RWPE2 (cell line): ENCODE data around the gene NOP53.
"Not testable (repeated sequence)": the region's sequence is repeated elsewhere in the genome, so short reads cannot be mapped to it uniquely, and the experiment has no call there.

Source experiments
- ATAC-seq: fragments of 200-7000 bp; cut with Tn5 transposase; 3 replicates; pipeline ENCODE4 v1.9.1; 2021; ENCODE audit warnings: low read depth
- DNase-seq: peaks from one replicate; pipeline ENCODE4 v3.0.0-alpha.2; 2020; ENCODE audit warnings: low spot score
- H3K27ac ChIP-seq: fragments of 450-650 bp; 2 replicates; pipeline ENCODE4 v1.5.1; 2017; ENCODE audit warnings: mild to moderate bottlenecking; ENCODE audit not compliant: poor library complexity, severe bottlenecking
- H3K27me3 ChIP-seq: fragments of 250-450 bp; sonication (Bioruptor Pico); 2 replicates; pipeline ENCODE4 v1.5.1; 2021; ENCODE audit warnings: mild to moderate bottlenecking, moderate library complexity; ENCODE audit not compliant: insufficient read depth, poor library complexity, severe bottlenecking
- H3K36me3 ChIP-seq: fragments of 250-450 bp; sonication (Bioruptor Pico); 2 replicates; pipeline ENCODE4 v1.5.1; 2020; ENCODE audit warnings: low read depth, mild to moderate bottlenecking, moderate library complexity
- H3K4me1 ChIP-seq: fragments of 250-450 bp; sonication (Bioruptor Pico); 2 replicates; pipeline ENCODE4 v1.5.1; 2021; ENCODE audit warnings: mild to moderate bottlenecking, moderate library complexity; ENCODE audit not compliant: insufficient read depth, poor library complexity, severe bottlenecking
- H3K4me3 ChIP-seq: fragments of 250-450 bp; sonication (Bioruptor Pico); 2 replicates; pipeline ENCODE4 v1.5.1; 2021; ENCODE audit warnings: mild to moderate bottlenecking, moderate library complexity; ENCODE audit not compliant: severe bottlenecking
- H3K9me3 ChIP-seq: fragments of 250-450 bp; sonication (Bioruptor Pico); 2 replicates; pipeline ENCODE4 v1.5.1; 2021; ENCODE audit warnings: mild to moderate bottlenecking, moderate library complexity; ENCODE audit not compliant: severe bottlenecking
- CTCF ChIP-seq: fragments of 450-650 bp; IDR thresholded peaks from one replicate; pipeline ENCODE4 v1.5.1; 2017; ENCODE audit warnings: mild to moderate bottlenecking, moderate library complexity; ENCODE audit not compliant: poor library complexity, severe bottlenecking

NOP53 gene

GRCh38 chr19:47781590-47782262 lies 36.4 kb downstream of the NOP53 start:
- TF ChIP-seq CTCF = no peak
- no peaks in the 10 kb centered on the region for H3K9me3 ChIP-seq
- H3K27ac ChIP-seq = no peak overlapping the region
- peaks cover 43% of the 10 kb centered on the region for H3K36me3 ChIP-seq
- no peaks in the 10 kb centered on the region for H3K27me3 ChIP-seq
- H3K4me3 ChIP-seq = no peak overlapping the region
- ATAC-seq (no peak), DNase-seq (no peak)
- H3K4me1 ChIP-seq = peaks cover 9% of the 10 kb centered on the region

GRCh38 chr19:47786566-47786965 lies 41.2 kb downstream of the NOP53 start:
- H3K4me1 ChIP-seq = peaks cover 14% of the 10 kb centered on the region
- no peaks in the 10 kb centered on the region for H3K9me3 ChIP-seq
- no peak overlapping the region for H3K27ac ChIP-seq
- DNase-seq (no peak), ATAC-seq (no peak)
- peaks cover 28% of the 10 kb centered on the region for H3K36me3 ChIP-seq
- no peak for TF ChIP-seq CTCF
- H3K27me3 ChIP-seq = no peaks in the 10 kb centered on the region
- no peak overlapping the region for H3K4me3 ChIP-seq

GRCh38 chr19:47787307-47787706 lies 42.0 kb downstream of the NOP53 start:
- DNase-seq, H3K27me3 ChIP-seq, ATAC-seq, H3K27ac ChIP-seq, H3K9me3 ChIP-seq, H3K4me3 ChIP-seq: not testable (repeated sequence)
- Histone ChIP-seq H3K4me1 (peaks cover 14% of the 10 kb centered on the region), H3K36me3 (peaks cover 23% of the 10 kb centered on the region)

- H3K9me3 ChIP-seq, H3K36me3 ChIP-seq, H3K27me3 ChIP-seq, H3K4me3 ChIP-seq, DNase-seq: not testable (repeated sequence)
- peak; percentile 86 for ATAC-seq
- H3K4me1 ChIP-seq = peaks cover 14% of the 10 kb centered on the region
- peak overlapping the region; percentile 22 for H3K27ac ChIP-seq
These were observed 44.5 kb downstream of the NOP53 start for GRCh38 chr19:47789811-47790210.

GRCh38 chr19:47790398-47790814 lies 45.1 kb downstream of the NOP53 start:
- DNase-seq (peak; percentile 87), ATAC-seq (peak; percentile 71)
- Histone ChIP-seq H3K4me3 (no peak overlapping the region), H3K4me1 (peaks cover 14% of the 10 kb centered on the region), H3K9me3 (peaks cover 6% of the 10 kb centered on the region), H3K27ac (peak overlapping the region; percentile 22), H3K36me3 (peaks cover 5% of the 10 kb centered on the region), H3K27me3 (no peaks in the 10 kb centered on the region)
- TF ChIP-seq CTCF = peak; percentile 93

GRCh38 chr19:47792616-47793015 lies 47.3 kb downstream of the NOP53 start:
- Histone ChIP-seq H3K4me3 (no peak overlapping the region), H3K9me3 (peaks cover 6% of the 10 kb centered on the region), H3K36me3 (no peaks in the 10 kb centered on the region), H3K4me1 (peaks cover 14% of the 10 kb centered on the region), H3K27me3 (no peaks in the 10 kb centered on the region), H3K27ac (no peak overlapping the region)
- no peak for ATAC-seq
- TF ChIP-seq CTCF = no peak
- DNase-seq = no peak
